Fibroblast of pulmonary artery (primary cell): ENCODE results near the gene LRRK2.
"Not testable (repeated sequence)": the region's sequence is repeated elsewhere in the genome, so short reads cannot be mapped to it uniquely, and the experiment has no call there.

ENCODE experiments used
- DNase-seq: peaks from one replicate; pipeline ENCODE4 v3.0.0-alpha.2; 2010; ENCODE audit warnings: low read depth
- H3K4me3 ChIP-seq: replicated peaks from 2 replicates; pipeline ENCODE4 v1.5.1; 2011; ENCODE audit warnings: low read depth, mild to moderate bottlenecking, control low read depth, low read length, moderate library complexity
- CTCF ChIP-seq: IDR thresholded peaks from 2 replicates; pipeline ENCODE4 v1.5.1; 2011; ENCODE audit warnings: mild to moderate bottlenecking, control low read depth, low read length, inconsistent platforms; ENCODE audit errors: missing control alignments

LRRK2 gene

GRCh38 chr12:40240779-40241178, 16.0 kb downstream of the LRRK2 start:
- no peak for TF ChIP-seq CTCF
- DNase-seq = no peak
- H3K4me3 ChIP-seq = no peak overlapping the region

GRCh38 chr12:40241741-40242140, 16.9 kb downstream of the LRRK2 start:
- TF ChIP-seq CTCF = no peak
- DNase-seq = no peak
- H3K4me3 ChIP-seq = no peak overlapping the region

GRCh38 chr12:40244526-40245156, 19.8 kb downstream of the LRRK2 start:
- H3K4me3 ChIP-seq, DNase-seq: not testable (repeated sequence)

GRCh38 chr12:40248034-40248433, 23.2 kb downstream of the LRRK2 start:
- DNase-seq = no peak
- TF ChIP-seq CTCF = no peak
- H3K4me3 ChIP-seq = no peak overlapping the region

GRCh38 chr12:40248585-40249297, 23.9 kb downstream of the LRRK2 start:
- H3K4me3 ChIP-seq = no peak overlapping the region
- TF ChIP-seq CTCF = no peak
- no peak for DNase-seq

- DNase-seq, H3K4me3 ChIP-seq: not testable (repeated sequence)
Measured at GRCh38 chr12:40250652-40251051, 25.9 kb downstream of the LRRK2 start.

- no peak overlapping the region for H3K4me3 ChIP-seq
- peak; percentile 6 for DNase-seq
- no peak for TF ChIP-seq CTCF
Measured at GRCh38 chr12:40253936-40254335, 29.1 kb downstream of the LRRK2 start.

GRCh38 chr12:40254455-40255085, 29.8 kb downstream of the LRRK2 start:
- H3K4me3 ChIP-seq = no peak overlapping the region
- DNase-seq = no peak
- TF ChIP-seq CTCF = no peak
